Placental epithelial cell (primary cell): ENCODE measurements around the gene RHEB. TPM values are rescaled to one million over a fixed set of nuclear protein-coding genes. Genes with fewer than 3 reads are reported as not detected.

Experiments
- small RNA-seq: library from RNA; depleted of rRNA; stranded (forward); fragments of <200 nt; gene quantifications from one replicate; pipeline ENCODE3, GENCODE V24; 2012
- total RNA-seq: library from RNA; depleted of rRNA; stranded (reverse); fragments of >200 nt; gene quantifications from 2 replicates; pipeline ENCODE4 v1.2.3, GENCODE V29; 2012

Gene RHEB
- 31.4 and 43.4 TPM in 2 replicates for total RNA-seq

GRCh38 chr7:151519765-151520418 lies at the start of gene RHEB:
RHEB (minus strand) TSS chr7:151519895; CDS start chr7:151519511, 384 bp downstream.

GRCh38 chr7:151439855-151440798 lies 79.6 kb downstream of the RHEB start, which contains the start of gene CRYGN:
CRYGN (minus strand) TSS chr7:151440141; CDS start chr7:151439917, 224 bp downstream.

Small RNA genes lying within 50 kb of the gene (small RNA-seq; reads per million reads assigned to genes)
- gene MIR3907 = not detected
- gene RN7SL76P = not detected

Other genes starting within 250 kb of the RHEB start
- 33.4 and 38.8 TPM in 2 replicates for gene NUB1, start 178.1 kb downstream of the RHEB start, total RNA-seq
- gene WDR86, start 109.9 kb downstream of the RHEB start, total RNA-seq = 13.7 TPM in 1 of 2 replicates, not detected in the other
- not detected in 2 replicates for gene CRYGN, start 79.8 kb downstream of the RHEB start, total RNA-seq